ENCODE results near the gene ACOT11. TPM values are rescaled to one million over a fixed set of nuclear protein-coding genes. Genes with fewer than 3 reads are reported as not detected.

The ACOT11 gene
- polyA plus RNA-seq, 1 donor (not counting 4 experiments of a cell fraction or from before 2014, with no cell fraction given), result 3.4 TPM

DNA sequence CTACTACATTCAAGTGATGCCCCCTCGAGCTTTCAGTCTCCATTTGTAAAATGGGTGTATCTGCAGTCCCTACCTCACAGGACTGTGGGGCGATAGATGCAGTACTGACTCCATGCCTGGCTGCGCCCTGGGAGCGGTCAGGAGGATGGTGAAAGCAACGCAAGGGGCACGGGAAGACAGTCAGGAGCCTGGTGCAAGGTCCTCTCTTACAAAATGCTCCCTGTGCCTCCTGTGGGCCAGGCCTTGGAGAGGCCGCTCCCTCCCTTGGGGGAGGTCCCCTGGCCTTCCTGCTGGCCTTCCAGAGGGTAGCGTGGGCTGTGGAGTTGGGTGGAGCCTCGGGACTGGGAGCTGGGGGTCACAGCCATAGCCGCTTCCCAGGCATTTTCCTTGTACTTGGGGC is 53.7 kb downstream of the ACOT11 start:
- no peak for DNase-seq (ENCODE audit: low read depth, low spot score)
- no peak overlapping the region for H3K9ac ChIP-seq (ENCODE audit: control insufficient read depth, extremely low read depth, insufficient read depth, low read length)

GRCh38 chr1:54602554-54602953 is 54.5 kb downstream of the ACOT11 start:
- dilution Hi-C loops (cut with MboI; ENCODE audit: extremely low pct_ligation_motif_present, low sequenced_read_pairs), result no loop called here
- no peaks in the 10 kb centered on the region for H3K36me3 ChIP-seq (ENCODE audit: control insufficient read depth in 2 of 2, extremely low read depth in 1 of 2, insufficient read depth in 2 of 2, low read length in 2 of 2)
- no peak for TF ChIP-seq EZH2 (IDR thresholded peaks at IDR 0.05; ENCODE audit: low read length)
- TF ChIP-seq, protein P1, sequence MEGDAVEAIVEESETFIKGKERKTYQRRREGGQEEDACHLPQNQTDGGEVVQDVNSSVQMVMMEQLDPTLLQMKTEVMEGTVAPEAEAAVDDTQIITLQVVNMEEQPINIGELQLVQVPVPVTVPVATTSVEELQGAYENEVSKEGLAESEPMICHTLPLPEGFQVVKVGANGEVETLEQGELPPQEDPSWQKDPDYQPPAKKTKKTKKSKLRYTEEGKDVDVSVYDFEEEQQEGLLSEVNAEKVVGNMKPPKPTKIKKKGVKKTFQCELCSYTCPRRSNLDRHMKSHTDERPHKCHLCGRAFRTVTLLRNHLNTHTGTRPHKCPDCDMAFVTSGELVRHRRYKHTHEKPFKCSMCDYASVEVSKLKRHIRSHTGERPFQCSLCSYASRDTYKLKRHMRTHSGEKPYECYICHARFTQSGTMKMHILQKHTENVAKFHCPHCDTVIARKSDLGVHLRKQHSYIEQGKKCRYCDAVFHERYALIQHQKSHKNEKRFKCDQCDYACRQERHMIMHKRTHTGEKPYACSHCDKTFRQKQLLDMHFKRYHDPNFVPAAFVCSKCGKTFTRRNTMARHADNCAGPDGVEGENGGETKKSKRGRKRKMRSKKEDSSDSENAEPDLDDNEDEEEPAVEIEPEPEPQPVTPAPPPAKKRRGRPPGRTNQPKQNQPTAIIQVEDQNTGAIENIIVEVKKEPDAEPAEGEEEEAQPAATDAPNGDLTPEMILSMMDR (optimal IDR thresholded peaks at IDR 0.05 in 1 of 3, IDR thresholded peaks at IDR 0.05 in 1 of 3, conservative IDR thresholded peaks at IDR 0.05 in 1 of 3; ENCODE audit: extremely low read depth in 1 of 3, insufficient read depth in 2 of 3, low read length in 3 of 3), result no peak
- no peaks in the 10 kb centered on the region for H3K79me2 ChIP-seq (ENCODE audit: control insufficient read depth, insufficient read depth, low read length)
- H3K9me1 ChIP-seq (ENCODE audit: control insufficient read depth, extremely low read depth, insufficient read depth, low read length), result no peaks in the 10 kb centered on the region
- no peak overlapping the region for H3K27ac ChIP-seq (ENCODE audit: control insufficient read depth, insufficient read depth, low read length)
- H2AFZ ChIP-seq (ENCODE audit: control insufficient read depth, low read length), result no peak overlapping the region
- no peak overlapping the region for H3K4me3 ChIP-seq (ENCODE audit: control insufficient read depth in 2 of 3, extremely low read depth in 1 of 3, insufficient read depth in 2 of 3, low read depth in 1 of 3, low read length in 3 of 3)
- H3K27me3 ChIP-seq (ENCODE audit: control insufficient read depth, extremely low read depth, insufficient read depth, low read length), result no peaks in the 10 kb centered on the region
- H3K4me2 ChIP-seq (ENCODE audit: control insufficient read depth, extremely low read depth, insufficient read depth, low read depth, low read length), result no peak overlapping the region
- DNase-seq (ENCODE audit: low read depth, low spot score) (no peak), FAIRE-seq (no peak)
- peaks cover 13% of the 10 kb centered on the region for H3K4me1 ChIP-seq (ENCODE audit: control insufficient read depth, extremely low read depth, insufficient read depth, low read length)
- H3K9me3 ChIP-seq (ENCODE audit: control insufficient read depth, low read depth, low read length), result no peaks in the 10 kb centered on the region
- no peaks in the 10 kb centered on the region for H4K20me1 ChIP-seq (ENCODE audit: control insufficient read depth, extremely low read depth, insufficient read depth, low read length)
- no peak overlapping the region for H3K9ac ChIP-seq (ENCODE audit: control insufficient read depth, extremely low read depth, insufficient read depth, low read length)

More for the DNA sequence above, 53.7 kb downstream of the ACOT11 start:
- FAIRE-seq, result no peak
- Histone ChIP-seq H3K79me2 (ENCODE audit: control insufficient read depth, insufficient read depth, low read length) (no peaks in the 10 kb centered on the region), H3K27me3 (ENCODE audit: control insufficient read depth, extremely low read depth, insufficient read depth, low read length) (no peaks in the 10 kb centered on the region), H3K4me1 (ENCODE audit: control insufficient read depth, extremely low read depth, insufficient read depth, low read length) (peaks cover 13% of the 10 kb centered on the region), H3K9me3 (ENCODE audit: control insufficient read depth, low read depth, low read length) (no peaks in the 10 kb centered on the region), H3K4me2 (ENCODE audit: control insufficient read depth, extremely low read depth, insufficient read depth, low read depth, low read length) (no peak overlapping the region), H4K20me1 (ENCODE audit: control insufficient read depth, extremely low read depth, insufficient read depth, low read length) (no peaks in the 10 kb centered on the region), H3K4me3 (ENCODE audit: control insufficient read depth in 2 of 3, extremely low read depth in 1 of 3, insufficient read depth in 2 of 3, low read depth in 1 of 3, low read length in 3 of 3) (no peak overlapping the region), H3K27ac (ENCODE audit: control insufficient read depth, insufficient read depth, low read length) (no peak overlapping the region), H3K36me3 (ENCODE audit: control insufficient read depth in 2 of 2, extremely low read depth in 1 of 2, insufficient read depth in 2 of 2, low read length in 2 of 2) (no peaks in the 10 kb centered on the region), H2AFZ (ENCODE audit: control insufficient read depth, low read length) (no peak overlapping the region), H3K9me1 (ENCODE audit: control insufficient read depth, extremely low read depth, insufficient read depth, low read length) (no peaks in the 10 kb centered on the region)
- dilution Hi-C loops (cut with MboI; ENCODE audit: extremely low pct_ligation_motif_present, low sequenced_read_pairs), result no loop called here
- TF ChIP-seq, protein P1 (optimal IDR thresholded peaks at IDR 0.05 in 1 of 3, IDR thresholded peaks at IDR 0.05 in 1 of 3, conservative IDR thresholded peaks at IDR 0.05 in 1 of 3; ENCODE audit: extremely low read depth in 1 of 3, insufficient read depth in 2 of 3, low read length in 3 of 3), result no peak
- TF ChIP-seq EZH2 (IDR thresholded peaks at IDR 0.05; ENCODE audit: low read length), result no peak
